GM18498 (cell line): Measurements from ENCODE around the gene NOSIP.

ENCODE experiments used
- ATAC-seq: cut with Tn5 transposase; IDR thresholded peaks from one replicate; pipeline ENCODE4 v1.9.1; 2021; ENCODE audit warnings: mild to moderate bottlenecking, moderate library complexity; ENCODE audit not compliant: unreplicated experiment

NOSIP gene

GRCh38 chr19:49546825-49547565, 33.4 kb downstream of the NOSIP start:
- ATAC-seq: no peak

- ATAC-seq: no peak
Observed at GRCh38 chr19:49544154-49544553, 36.2 kb downstream of the NOSIP start.

- ATAC-seq: no peak
Observed at GRCh38 chr19:49543032-49543431, 37.3 kb downstream of the NOSIP start.

- no peak for ATAC-seq
Observed at GRCh38 chr19:49542446-49542845, 37.9 kb downstream of the NOSIP start.

- ATAC-seq: no peak
Observed at GRCh38 chr19:49541914-49542313, 38.4 kb downstream of the NOSIP start.

- no peak for ATAC-seq
Observed at GRCh38 chr19:49539192-49539952, 41.0 kb downstream of the NOSIP start.

- ATAC-seq: no peak
Observed at GRCh38 chr19:49538643-49539042, 41.7 kb downstream of the NOSIP start.

GRCh38 chr19:49536921-49537462, 43.4 kb downstream of the NOSIP start:
- ATAC-seq: no peak

- no peak for ATAC-seq
Observed at GRCh38 chr19:49534632-49535385, 45.5 kb downstream of the NOSIP start.

GRCh38 chr19:49533551-49534488, 46.5 kb downstream of the NOSIP start:
- peak; percentile 80 for ATAC-seq

- ATAC-seq: no peak
Observed at GRCh38 chr19:49530708-49531107, 49.6 kb downstream of the NOSIP start.

- no peak for ATAC-seq
Observed at GRCh38 chr19:49528211-49528771, 52.1 kb downstream of the NOSIP start.

GRCh38 chr19:49524812-49525455, 55.4 kb downstream of the NOSIP start:
- no peak for ATAC-seq

- no peak for ATAC-seq
Observed at GRCh38 chr19:49520705-49521319, 59.5 kb downstream of the NOSIP start.

- no peak for ATAC-seq
Observed at GRCh38 chr19:49518033-49518432, 62.3 kb downstream of the NOSIP start.

GRCh38 chr19:49515767-49516166, 64.6 kb downstream of the NOSIP start:
- no peak for ATAC-seq

GRCh38 chr19:49514151-49514550, 66.2 kb downstream of the NOSIP start:
- ATAC-seq: no peak

GRCh38 chr19:49513746-49514118, 66.6 kb downstream of the NOSIP start:
- ATAC-seq: no peak
